HG03103 (cell line): ENCODE results near the gene ANTXRL.
"Not testable (repeated sequence)": the region's sequence is repeated elsewhere in the genome, so short reads cannot be mapped to it uniquely, and the experiment has no call there.

ENCODE experiments used
- ATAC-seq: cut with Tn5 transposase; IDR thresholded peaks from one replicate; pipeline ENCODE4 v1.9.1; 2021; ENCODE audit warnings: low read depth; ENCODE audit not compliant: unreplicated experiment

Gene ANTXRL

DNA sequence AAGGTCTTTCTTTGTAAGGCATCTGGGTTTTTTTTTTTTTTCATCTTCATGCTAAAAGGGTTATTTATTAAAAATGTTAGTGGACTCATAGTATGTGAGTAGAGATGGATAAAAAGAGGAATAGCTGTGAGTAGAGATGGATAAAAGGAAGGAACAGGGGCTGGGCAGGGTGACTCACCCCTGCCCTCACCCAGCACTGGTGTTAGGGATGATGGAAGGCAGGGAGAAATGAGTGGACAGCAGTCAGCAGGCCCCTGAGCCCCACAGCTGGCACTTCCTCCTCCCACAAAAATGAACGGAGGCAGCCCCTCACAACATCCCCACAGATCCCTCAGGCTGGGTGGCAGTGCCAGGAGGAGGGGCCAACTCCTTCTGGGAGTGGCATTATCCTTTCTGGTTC, 39.3 kb downstream of the ANTXRL start:
- ATAC-seq, result no peak

DNA sequence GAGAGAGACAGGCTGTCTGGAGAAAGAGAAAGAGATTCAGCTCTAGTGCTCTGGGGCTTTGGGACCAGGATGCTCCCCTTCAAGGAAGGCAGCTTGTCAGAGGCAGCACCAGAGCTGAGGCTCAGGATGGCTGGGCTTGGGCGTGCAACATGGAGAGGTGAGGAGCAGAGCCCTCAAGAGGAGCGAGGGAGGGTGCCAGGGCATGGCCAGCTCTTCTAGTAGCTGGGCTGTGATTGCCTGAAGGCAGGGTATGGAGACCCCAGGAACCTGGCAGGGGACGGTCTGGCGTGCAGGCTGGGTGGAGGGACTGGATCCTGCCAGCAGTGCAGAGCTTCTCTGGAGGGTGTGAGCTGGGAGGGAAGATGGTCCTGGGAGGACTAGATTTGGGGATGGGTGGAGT, 40.2 kb downstream of the ANTXRL start:
- ATAC-seq, result no peak

DNA sequence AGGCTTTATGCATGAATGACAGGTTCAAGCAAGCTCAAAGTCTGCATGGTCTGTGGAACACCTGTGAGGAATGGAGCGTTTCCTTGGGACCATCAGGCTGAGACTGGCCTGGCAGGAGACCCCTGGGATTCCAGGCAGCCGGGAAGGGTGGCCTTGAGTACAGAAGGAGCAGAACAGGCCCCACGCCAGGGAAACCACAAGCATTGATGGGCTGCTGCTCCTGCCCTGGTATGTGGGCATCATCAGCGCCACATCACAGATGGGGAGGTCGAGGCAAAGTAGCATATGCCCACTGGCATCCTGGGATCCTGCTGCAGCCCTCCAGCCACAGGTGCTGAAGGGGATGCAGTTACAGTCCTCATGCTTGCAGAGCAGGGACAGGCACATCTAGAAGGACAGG, 40.9 kb downstream of the ANTXRL start:
- no peak for ATAC-seq

DNA sequence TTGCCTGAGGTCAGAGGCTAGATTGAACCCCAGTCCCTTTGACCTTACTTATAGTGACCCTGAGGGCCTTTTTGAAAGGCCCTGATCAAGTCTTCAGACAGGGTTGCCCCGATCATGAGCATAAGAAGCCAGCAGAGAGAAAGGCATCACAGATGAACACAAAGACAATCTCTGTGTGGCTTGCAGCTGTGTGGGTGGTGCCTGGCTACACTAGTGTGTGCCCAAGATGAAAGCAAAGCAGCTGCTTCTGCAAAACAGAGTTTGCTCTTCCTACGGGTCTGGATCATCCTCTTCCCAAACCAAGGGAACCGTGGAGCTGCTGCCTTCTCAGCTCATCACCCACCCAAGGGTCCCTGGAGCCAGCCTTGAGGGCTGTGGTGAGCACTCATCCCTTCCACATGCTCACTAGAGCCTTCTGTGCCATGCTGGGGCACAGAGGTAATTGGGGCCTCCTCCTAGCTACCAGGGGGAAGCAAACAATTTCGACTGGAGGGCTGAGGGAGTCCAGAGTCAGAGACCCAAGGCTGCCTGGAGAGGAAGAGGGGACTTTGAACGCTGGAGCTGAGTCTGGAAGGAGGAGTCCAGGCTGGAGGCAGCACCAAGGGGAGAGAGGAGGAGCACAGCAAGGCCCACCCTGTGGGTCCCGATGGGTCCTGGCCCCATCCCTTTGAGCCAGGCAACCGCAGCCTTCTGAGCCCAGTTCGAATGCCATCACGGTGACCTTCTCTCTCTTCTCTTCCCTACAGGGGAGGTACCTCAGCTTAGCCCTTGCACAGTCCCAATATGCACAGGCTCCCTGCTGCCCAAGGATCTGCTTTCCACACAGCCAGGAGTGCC, 42.3 kb downstream of the ANTXRL start:
- no peak for ATAC-seq

DNA sequence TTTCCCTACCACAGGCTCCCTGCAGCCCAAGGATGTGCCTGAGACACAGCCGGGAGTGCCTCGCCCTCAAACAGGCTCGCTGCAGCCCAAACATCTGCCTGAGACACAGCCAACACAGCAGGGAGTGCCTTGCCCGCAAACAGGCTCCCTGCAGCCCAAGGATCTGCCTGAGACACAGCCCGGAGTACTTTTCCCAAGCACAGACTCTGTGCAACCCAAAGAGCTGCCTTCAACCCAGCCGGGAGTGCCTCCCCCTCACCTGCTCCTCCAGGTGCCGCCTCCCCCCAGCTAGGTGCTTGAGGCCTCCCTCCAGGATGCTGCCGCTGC, 42.9 kb downstream of the ANTXRL start:
- no peak for ATAC-seq

DNA sequence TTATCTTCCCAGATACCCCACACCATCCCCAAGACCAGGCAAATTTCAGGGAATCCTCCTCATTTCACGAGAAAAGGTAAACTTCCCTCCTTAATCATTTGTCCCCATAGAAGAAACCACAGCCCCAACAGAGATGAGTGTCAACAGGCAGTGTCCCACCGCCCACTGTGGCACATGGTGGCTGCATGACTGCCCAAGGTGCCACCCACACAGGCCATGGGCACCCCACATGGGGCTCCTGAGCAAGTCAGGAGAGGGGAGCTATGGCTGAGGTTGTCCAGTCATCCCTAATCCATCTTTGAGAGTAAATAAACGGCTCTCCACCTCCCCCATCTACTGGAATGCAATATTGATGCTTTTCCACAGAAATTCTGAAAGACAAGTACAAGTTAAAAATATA, 44.1 kb downstream of the ANTXRL start:
- no peak for ATAC-seq

DNA sequence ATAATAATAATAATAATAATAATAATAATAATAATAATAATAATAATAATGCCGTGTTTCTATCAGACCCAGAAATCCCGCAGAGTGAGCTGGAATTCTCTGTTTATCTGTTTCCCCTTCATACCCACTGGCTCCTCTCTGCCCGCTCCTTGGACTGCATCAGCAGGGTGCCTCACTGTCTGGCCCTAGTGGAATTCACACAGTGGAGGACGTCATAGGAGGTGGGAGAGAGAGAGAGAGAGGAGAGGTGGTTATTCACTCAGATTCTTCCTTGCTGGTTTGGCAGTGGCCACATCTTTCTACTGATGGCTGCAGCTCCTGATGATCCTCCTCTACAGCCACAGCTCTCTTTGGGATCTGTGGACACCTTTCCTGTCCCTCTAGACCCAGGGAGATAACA, 78.7 kb downstream of the ANTXRL start:
- not testable (repeated sequence) for ATAC-seq

DNA sequence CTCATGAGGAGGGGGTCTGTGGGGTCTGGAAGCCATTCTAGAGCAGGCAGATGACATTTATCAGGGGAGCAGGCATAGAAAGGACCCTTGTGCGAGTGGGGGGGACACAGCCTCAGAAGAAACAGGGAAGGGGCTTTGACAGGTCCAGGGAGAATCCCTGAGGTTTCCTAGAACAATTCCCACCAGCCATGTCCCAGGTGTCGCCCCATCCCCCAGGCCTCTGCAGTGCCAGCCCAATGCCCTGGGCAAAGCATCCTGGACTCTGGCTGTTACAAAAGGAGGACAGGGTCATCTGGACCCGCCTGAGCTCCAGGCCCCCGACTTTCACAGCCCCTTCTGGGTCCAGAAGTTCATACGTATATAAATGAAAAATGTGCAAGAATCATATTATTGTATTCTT, 80.4 kb downstream of the ANTXRL start:
- ATAC-seq, result not testable (repeated sequence)

DNA sequence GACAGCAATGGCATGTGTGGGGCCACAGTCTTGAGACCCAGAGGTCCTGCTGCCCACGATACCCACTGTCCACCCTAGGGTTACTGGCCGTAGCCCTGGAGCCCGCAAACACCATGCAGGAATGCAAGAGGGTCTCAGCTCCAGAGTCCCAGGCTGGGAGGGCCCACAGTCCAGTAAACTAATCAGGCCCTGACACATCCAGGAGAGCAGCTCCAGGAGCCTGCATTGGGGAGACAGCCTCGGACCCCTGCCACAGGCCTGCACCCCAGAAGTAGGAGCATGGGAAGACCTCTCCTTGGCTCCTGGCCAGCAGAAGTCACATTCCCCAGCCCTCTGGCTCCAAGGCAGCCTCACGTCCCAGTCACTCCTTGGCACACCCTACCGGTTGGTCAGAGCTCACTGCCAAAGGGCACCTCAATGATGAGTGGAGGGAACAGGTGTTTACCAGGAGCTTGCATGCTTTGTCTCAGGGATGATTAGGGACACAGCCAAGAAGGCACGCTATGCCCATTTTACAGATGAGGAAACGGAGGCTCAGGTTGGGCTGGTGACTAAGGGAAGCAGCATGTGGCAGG, 81.0 kb downstream of the ANTXRL start:
- ATAC-seq, result not testable (repeated sequence)

DNA sequence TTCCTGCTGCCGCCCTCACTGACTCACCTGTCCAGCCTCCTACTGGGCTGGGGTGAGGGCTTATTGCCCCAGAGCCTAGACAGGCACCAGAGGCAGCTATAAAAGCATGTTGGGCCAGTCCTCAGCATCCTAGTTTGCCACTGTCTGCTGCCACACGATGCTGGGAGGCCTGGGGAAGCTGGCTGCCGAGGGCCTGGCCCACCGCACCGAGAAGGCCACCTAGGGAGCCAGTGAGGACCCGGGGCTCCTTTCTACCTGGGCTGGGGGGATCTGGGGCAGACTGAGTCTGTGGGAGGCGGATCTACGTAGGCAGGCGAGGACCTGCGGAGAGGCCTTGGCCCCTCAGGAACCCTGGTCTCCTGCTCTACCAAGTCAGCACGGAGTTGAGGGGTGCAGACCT, 82.2 kb downstream of the ANTXRL start:
- not testable (repeated sequence) for ATAC-seq

DNA sequence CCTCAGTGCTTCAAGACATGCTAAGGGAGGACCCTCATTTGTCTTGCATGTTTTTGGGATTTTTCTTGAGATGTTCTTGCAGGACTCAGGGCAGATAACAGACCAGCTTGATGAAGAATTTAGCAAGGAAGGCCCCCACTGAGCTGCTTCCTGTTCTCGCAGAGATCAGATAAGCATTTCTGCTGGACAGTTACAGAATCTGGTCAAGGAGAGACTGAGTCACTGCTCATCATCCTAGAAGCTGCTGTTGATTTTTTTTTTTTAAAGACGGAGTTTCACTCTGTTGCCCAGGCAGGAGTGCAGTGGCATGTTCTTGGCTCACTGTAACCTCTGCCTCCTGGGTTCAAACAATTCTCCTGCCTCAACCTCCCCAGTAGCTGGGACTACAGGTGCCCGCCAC, 87.6 kb downstream of the ANTXRL start:
- ATAC-seq, result not testable (repeated sequence)

DNA sequence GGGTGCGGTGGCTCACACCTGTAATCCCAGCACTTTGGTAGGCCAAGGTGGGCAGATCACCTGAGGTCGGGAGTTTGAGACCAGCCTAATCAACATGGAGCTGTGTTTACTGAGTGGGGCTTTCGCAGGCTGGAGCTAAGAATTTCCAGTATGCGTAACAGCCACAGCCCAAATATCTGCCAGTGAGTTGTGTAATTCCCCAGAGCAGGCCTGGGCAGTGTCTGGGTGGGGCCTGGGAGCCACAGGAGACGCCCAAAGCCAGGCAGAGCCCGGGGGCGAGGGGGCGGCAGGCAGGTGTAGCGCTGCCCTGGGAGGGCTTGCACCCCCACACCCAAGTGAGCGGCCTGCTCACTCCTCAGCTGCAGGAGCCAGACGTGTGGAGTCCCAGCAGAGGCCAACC, 88.6 kb downstream of the ANTXRL start, which contains the start of gene ANXA8L1:
Gene ANXA8L1 (plus strand): TSS at position 371 of the 400 bp plus-strand sequence. CDS start 76 bp downstream, outside the sequence.
- not testable (repeated sequence) for ATAC-seq

DNA sequence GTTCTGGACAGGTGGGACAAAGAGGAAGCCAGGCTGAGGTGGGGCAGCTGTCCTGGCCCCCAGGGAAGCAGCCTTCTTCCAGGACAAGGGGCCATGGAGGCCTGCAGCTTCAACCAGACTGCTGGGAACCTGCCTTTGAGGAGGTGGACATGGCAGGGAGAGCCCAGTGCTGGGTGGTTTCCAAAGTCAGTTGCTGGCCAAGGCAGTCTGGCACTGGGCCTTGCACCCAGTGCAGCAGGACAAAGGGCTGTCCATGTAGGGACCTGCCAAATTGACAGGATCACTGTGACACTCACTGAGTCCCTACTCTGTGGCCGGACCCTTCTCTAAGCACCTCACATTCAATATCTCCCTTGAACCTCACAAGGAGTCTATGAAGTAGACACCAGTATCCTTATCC, 90.2 kb downstream of the ANTXRL start:
- not testable (repeated sequence) for ATAC-seq

DNA sequence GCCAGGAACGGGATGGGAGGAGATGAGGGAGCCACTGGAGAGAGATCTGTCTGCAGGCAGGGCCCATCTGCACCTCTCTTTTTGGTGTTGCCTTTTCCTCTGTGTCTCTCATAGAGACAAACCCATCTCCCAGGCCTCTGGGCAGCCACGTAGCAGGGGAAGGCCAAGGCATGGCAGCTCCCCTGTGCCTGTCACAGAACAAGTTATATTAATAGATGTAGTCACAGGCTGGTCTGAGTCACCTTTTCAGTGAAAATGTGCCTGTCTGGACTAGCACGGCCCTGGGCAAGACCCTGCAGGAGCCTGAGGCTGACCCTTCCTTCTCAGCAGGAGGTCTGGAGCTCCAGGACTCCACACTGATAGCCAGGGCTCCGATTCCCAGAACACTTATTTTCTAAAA, 90.9 kb downstream of the ANTXRL start:
- ATAC-seq, result not testable (repeated sequence)

DNA sequence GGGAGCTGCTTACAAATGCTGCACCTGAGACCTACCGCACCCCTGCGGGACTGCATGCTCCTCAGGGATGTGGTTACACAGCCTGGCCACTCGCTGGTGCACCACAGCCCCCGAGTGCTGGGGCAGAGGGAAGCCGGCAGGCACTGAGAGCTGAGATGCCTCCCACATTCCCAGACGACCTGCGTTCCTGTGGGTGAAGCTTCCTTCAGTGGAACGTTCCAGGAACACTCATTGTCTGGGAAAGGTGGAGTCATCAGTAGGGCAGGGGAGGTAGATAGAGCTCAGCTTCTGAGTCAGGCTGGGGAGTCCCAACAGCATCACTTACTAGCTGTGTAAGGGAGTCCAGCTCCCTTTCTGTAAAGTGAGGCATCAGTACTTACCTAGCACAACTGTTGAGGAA, 91.3 kb downstream of the ANTXRL start:
- not testable (repeated sequence) for ATAC-seq

DNA sequence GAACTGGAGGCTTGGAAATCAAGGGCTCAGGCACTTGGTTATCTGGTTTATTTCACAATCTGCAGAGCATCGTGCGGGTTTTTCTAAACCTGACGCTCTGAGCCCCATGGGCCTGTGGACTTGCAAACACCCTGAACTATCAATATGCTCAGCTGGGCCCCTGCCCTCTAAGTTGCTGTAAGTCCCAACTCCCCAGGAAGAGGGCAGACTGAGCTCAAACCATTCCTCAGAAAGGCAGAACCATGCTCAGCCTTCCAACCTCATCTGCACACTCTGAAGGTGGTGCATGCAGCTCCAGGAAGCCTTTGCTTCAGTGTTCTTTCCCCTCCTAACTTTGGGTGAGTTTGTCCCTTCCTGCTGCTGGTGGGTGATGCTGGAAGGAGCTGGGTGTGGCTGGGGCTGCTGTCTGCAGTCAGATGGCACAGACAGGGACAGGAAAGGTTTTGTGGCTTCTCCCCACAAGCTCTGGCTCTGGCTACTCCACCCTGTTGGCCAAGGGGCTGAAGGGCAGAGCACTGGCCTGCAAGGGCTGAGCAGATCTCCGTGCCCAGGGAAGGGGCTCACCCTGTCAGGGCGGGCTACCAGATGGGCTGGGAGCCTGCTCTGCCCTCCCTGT, 92.5 kb downstream of the ANTXRL start:
- ATAC-seq, result not testable (repeated sequence)
